PC-3 (cell line): ENCODE results near the gene RPS3. TPM values are rescaled to one million over a fixed set of nuclear protein-coding genes. Genes with fewer than 3 reads are reported as not detected.
"Not testable (repeated sequence)": the region's sequence is repeated elsewhere in the genome, so short reads cannot be mapped to it uniquely, and the experiment has no call there.

ENCODE experiments used
- ATAC-seq: fragments of 200-7000 bp; cut with Tn5 transposase; 2 replicates; pipeline ENCODE4 v1.9.1; 2020; ENCODE audit warnings: mild to moderate bottlenecking, moderate library complexity
- BruUV-seq: library from RNA; stranded (reverse); fragments of 400-500 nt; replicated peaks from 2 replicates; lab custom pipeline; 2021; lab: Mats Ljungman, UMichigan
- CTCF ChIA-PET: fragments of 300-600 bp; sonication (Branson Sonifier 250); formaldehyde crosslinking; loops from one replicate; lab custom pipeline; 2022; ENCODE audit warnings: antibody characterized with exemption; lab: Charles Lee
- POLR2A ChIA-PET: fragments of 300-600 bp; sonication (Branson Sonifier 250); formaldehyde crosslinking; loops from one replicate; lab custom pipeline; 2022; ENCODE audit warnings: antibody characterized with exemption; ENCODE audit not compliant: unreplicated experiment; lab: Charles Lee
- DNase-seq: peaks from one replicate; pipeline ENCODE4 v3.0.0-alpha.2; 2015
- H2AFZ ChIP-seq: fragments of 300-600 bp; sonication (generic); 2 replicates; pipeline ENCODE4 v1.6.0; 2016; ENCODE audit warnings: antibody characterized with exemption, low read length
- H3F3A ChIP-seq: fragments of 300-600 bp; sonication (generic); one replicate; pipeline ENCODE4 v1.6.0; 2017; ENCODE audit warnings: antibody characterized with exemption, low read length, control low read depth, mild to moderate bottlenecking; ENCODE audit not compliant: unreplicated experiment
- H3K27ac ChIP-seq: fragments of 300-600 bp; sonication (generic); 2 replicates; pipeline ENCODE4 v1.5.1; 2016; ENCODE audit warnings: mild to moderate bottlenecking, low read length
- H3K27me3 ChIP-seq: fragments of 300-600 bp; sonication (generic); 2 replicates; pipeline ENCODE4 v1.6.1; 2016; ENCODE audit warnings: low read length, mixed read lengths
- H3K36me3 ChIP-seq: fragments of 300-600 bp; sonication (generic); 2 replicates; pipeline ENCODE4 v1.6.1; 2016; ENCODE audit warnings: low read depth, mixed run types, low read length, mixed read lengths
- H3K4me1 ChIP-seq: fragments of 300-600 bp; sonication (generic); 2 replicates; pipeline ENCODE4 v1.5.1; 2016; ENCODE audit warnings: low read length; ENCODE audit not compliant: insufficient read depth
- H3K4me2 ChIP-seq: fragments of 300-600 bp; sonication (generic); 2 replicates; pipeline ENCODE4 v1.6.0; 2016; ENCODE audit warnings: low read length
- H3K4me3 ChIP-seq: fragments of 300-600 bp; sonication (generic); 2 replicates; pipeline ENCODE4 v1.5.1; 2016; ENCODE audit warnings: mild to moderate bottlenecking, low read length, mixed read lengths
- H3K79me2 ChIP-seq: fragments of 300-600 bp; sonication (generic); 2 replicates; pipeline ENCODE4 v1.6.1; 2017; ENCODE audit warnings: low read length, mixed read lengths
- H3K9ac ChIP-seq: fragments of 300-600 bp; sonication (generic); 2 replicates; pipeline ENCODE4 v1.6.0; 2016; ENCODE audit warnings: mild to moderate bottlenecking, low read length
- H3K9me2 ChIP-seq: fragments of 300-600 bp; sonication (generic); replicated peaks from 2 replicates; pipeline ENCODE4 v1.6.1; 2016; ENCODE audit warnings: mixed run types, low read length, mixed read lengths
- H3K9me3 ChIP-seq: fragments of 300-600 bp; sonication (generic); 2 replicates; pipeline ENCODE4 v1.6.1; 2016; ENCODE audit warnings: low read length, mixed read lengths
- H4K20me1 ChIP-seq: fragments of 300-600 bp; sonication (generic); 2 replicates; pipeline ENCODE4 v1.6.1; 2016; ENCODE audit warnings: low read length, mixed read lengths
- CTCF ChIP-seq: fragments of 300-600 bp; sonication (generic); conservative IDR thresholded peaks from 2 replicates; pipeline ENCODE4 v1.5.1; 2017; ENCODE audit warnings: antibody characterized with exemption, low read depth, mild to moderate bottlenecking, low read length
- EZH2 ChIP-seq: fragments of 300-600 bp; sonication (generic); IDR thresholded peaks from one replicate; pipeline ENCODE4 v1.6.1; 2017; ENCODE audit warnings: antibody characterized with exemption, mild to moderate bottlenecking, low read length; ENCODE audit not compliant: unreplicated experiment
- EZH2phosphoT487 ChIP-seq: fragments of 300-600 bp; sonication (generic); IDR thresholded peaks from 2 replicates; pipeline ENCODE4 v1.6.1; 2018; ENCODE audit warnings: mild to moderate bottlenecking, antibody characterized with exemption, low read length, borderline replicate concordance
- intact Hi-C: fragments of 100-400 bp; cut with micrococcal nuclease; formaldehyde crosslinking; loops from 2 replicates; pipeline ENCODE4 v1.9.0; 2023
- total RNA-seq: library from RNA; depleted of rRNA; stranded (reverse); fragments of >200 nt; gene quantifications from 2 replicates; pipeline ENCODE4 v1.2.3, GENCODE V29; 2014

The RPS3 gene
- total RNA-seq, 1 experiment from 2014 or later, result 2,018 TPM

DNA sequence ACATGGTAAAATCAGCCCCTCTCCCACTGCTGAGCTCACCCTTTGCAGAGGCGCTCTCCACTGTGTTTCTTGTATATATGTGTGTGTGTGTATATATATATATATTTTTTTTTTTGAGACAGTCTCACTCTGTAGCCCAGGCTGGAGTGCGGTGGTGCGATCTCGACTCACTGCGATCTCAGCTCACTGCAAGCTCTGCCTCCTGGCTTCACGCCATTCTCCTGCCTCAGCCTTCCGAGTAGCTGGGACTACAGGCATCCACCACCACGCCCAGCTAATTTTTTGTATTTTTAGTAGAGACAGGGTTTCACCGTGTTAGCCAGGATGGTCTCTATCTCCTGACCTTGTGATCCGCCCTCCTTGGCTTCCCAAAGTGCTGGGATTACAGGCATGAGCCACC lies 13.8 kb downstream of the RPS3 start:
- intact Hi-C loops, ATAC-seq, H3K4me2 ChIP-seq, H2AFZ ChIP-seq, H3K9ac ChIP-seq, BruUV-seq, H3K4me3 ChIP-seq, H3K9me2 ChIP-seq, H3K27me3 ChIP-seq, DNase-seq, H3K27ac ChIP-seq, H3F3A ChIP-seq, H3K4me1 ChIP-seq, H3K9me3 ChIP-seq, H3K79me2 ChIP-seq, H4K20me1 ChIP-seq, CTCF ChIA-PET: not testable (repeated sequence)
- POLR2A ChIA-PET, result interaction anchor here (0.5 kb wide), 1 partner anchor 730 kb away, joined by 4 read pairs; no protein-coding TSS in a partner anchor
- H3K36me3 ChIP-seq, result peaks cover 28% of the 10 kb centered on the region

GRCh38 chr11:75413864-75414263 lies 14.5 kb downstream of the RPS3 start:
- CTCF ChIA-PET, result no interaction called here
- no TSS peak for BruUV-seq

GRCh38 chr11:75420224-75421034 lies 21.1 kb downstream of the RPS3 start:
- TF ChIP-seq EZH2phosphoT487 (no peak), CTCF (no peak), EZH2 (no peak)
- Histone ChIP-seq H3K27ac (peak overlapping the region; percentile 87), H3K27me3 (no peaks in the 10 kb centered on the region), H3K9me2 (no peaks in the 10 kb centered on the region), H3K79me2 (0 out of 2 replicates have a peak, but pooled peaks cover 6% of the 10 kb centered on the region), H3K4me2 (peak overlapping the region; percentile 30), H2AFZ (no peak overlapping the region), H3K4me1 (peaks cover 61% of the 10 kb centered on the region), H4K20me1 (no peaks in the 10 kb centered on the region), H3K36me3 (peaks cover 4% of the 10 kb centered on the region), H3F3A (peaks cover 25% of the 10 kb centered on the region), H3K9me3 (no peaks in the 10 kb centered on the region), H3K9ac (no peak overlapping the region; the same call in 1 of the 2 replicates), H3K4me3 (no peak overlapping the region)
- CTCF ChIA-PET, result no interaction called here
- POLR2A ChIA-PET, result no interaction called here
- BruUV-seq, result no TSS peak
- intact Hi-C loops, result no loop called here
- ATAC-seq, result no peak
- peak; percentile 48 for DNase-seq

More at GRCh38 chr11:75413864-75414263, 14.5 kb downstream of the RPS3 start:
- peaks cover under 1% of the 10 kb centered on the region for H3K79me2 ChIP-seq
- no peak for TF ChIP-seq CTCF
- TF ChIP-seq EZH2, result no peak
- TF ChIP-seq EZH2phosphoT487, result no peak
- DNase-seq (no peak), ATAC-seq (no peak)
- H3K36me3 ChIP-seq, result peaks cover 22% of the 10 kb centered on the region
- no peaks in the 10 kb centered on the region for H3K27me3 ChIP-seq
- H3K4me1 ChIP-seq, result peaks cover 15% of the 10 kb centered on the region
- H3K9ac ChIP-seq, result no peak overlapping the region
- no peak overlapping the region for H2AFZ ChIP-seq
- no peak overlapping the region for H3K4me2 ChIP-seq
- no peaks in the 10 kb centered on the region for H3K9me2 ChIP-seq
- POLR2A ChIA-PET, result no interaction called here
- H3K9me3 ChIP-seq, result no peaks in the 10 kb centered on the region
- H3K27ac ChIP-seq, result no peak overlapping the region
- H3F3A ChIP-seq, result peaks cover 13% of the 10 kb centered on the region
- H3K4me3 ChIP-seq, result no peak overlapping the region
- H4K20me1 ChIP-seq, result no peaks in the 10 kb centered on the region
- intact Hi-C loops, result no loop called here
